Stimulated activated CD8-positive, alpha-beta memory T cell treated with anti-CD3 and anti-CD28 coated beads, Interleukin-4, amount 100 ng/mL, for 1 hour (primary cell): ENCODE data around the gene UGT1A9.

Experiments
- DNase-seq, 2 donors: peaks; one replicate each; pipeline ENCODE4 v3.0.0-alpha.2; 2020; ENCODE audit warnings: low read depth in 2 of 2, low spot score in 1 of 2

Gene UGT1A9

DNA sequence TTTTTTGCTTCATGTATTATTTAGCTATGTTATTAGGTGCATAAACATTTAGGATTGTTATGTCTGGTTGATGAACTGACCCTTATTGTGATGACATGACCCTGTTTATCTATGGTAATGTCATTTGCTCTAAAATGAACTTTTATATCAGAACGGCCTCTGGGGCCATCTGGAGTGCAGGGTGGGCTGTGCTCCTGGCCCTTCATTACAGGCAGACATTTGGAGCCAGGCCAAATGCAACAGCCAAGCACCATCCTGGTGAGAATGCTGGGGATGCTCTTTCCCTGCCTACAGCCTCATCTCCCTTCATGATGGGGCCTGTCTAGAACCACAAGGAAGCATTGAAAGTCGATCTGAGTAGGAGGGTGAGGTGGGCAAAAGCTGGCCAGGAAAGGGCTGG, 144.6 kb downstream of the UGT1A9 start:
- no peak for DNase-seq

DNA sequence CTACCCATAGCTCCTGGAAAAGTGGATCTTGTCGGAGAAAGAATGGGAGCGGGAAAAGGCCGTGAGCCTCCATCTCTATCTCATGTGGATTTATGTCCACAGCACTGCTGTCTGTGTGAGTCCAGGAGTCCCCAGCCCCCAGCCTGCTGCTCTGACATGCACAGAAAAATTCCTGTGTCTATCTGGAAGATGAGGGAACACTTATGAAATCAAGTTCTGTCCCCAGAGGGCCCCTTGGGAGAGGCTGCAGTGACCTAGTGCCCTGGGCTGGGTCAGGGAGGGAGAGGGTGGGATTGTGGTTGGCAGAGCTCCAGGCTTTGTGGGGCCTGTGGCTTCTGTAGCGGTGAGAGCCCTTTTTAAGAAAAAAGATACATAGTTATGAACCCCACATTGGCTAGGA, 145.1 kb downstream of the UGT1A9 start:
- no peak for DNase-seq

DNA sequence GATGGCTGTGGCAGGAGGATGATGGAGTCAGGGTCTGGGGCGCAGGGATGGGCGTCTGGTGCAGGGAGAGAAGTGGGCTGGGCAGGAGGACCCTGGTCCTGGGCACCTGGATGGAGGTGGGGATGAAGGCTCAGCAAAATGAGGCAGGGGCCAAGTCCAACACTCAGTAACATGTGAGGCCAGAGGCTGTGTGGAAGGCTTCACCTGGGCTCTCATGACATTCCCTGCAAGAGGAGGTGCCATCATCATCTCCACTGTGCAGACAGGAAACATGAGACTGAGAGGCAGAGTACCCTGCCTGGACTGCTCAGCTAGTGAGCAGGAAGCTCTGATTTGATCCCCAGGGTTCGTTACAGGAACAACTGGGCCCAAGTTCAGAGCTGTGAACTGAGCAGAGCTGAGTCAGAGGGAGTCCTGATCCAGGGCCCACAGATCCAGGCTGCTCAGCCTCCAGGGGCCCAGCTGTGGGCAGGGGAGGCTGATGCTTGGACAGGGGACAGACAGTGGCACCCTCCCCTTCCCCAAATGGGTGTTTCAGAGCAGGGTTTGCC, 145.7 kb downstream of the UGT1A9 start:
- no peak for DNase-seq

DNA sequence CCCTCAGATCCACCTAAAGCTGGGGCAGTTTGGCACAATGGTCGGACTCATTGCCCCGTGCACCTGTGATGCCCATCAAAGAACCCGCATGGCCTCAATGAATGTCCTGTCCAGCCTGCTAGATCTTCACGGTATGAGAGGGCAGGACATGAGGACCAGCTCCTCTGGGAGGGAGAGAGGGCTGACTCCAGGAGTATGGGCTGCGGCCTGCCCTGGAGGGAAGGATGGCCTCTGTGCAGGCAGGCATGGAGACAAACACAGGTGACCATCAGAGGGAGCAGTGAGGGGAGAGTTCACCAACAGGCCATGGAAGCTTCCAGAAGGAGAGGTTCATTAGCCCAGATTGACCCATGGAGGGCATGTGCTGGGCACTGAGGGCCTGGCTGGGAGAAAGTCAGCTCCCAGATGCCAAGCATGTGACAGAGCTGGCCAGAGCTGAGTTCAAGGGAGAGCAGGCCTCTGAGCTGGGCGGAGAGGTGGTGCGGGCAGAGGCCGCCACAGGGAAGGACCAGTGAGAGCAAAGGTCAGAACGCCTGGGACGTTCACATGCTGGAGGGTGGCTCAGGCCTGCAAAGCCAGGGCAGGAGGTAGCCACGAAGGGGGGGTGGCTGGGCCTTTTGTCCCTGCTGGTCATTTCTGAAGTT, 146.4 kb downstream of the UGT1A9 start:
- DNase-seq: no peak

DNA sequence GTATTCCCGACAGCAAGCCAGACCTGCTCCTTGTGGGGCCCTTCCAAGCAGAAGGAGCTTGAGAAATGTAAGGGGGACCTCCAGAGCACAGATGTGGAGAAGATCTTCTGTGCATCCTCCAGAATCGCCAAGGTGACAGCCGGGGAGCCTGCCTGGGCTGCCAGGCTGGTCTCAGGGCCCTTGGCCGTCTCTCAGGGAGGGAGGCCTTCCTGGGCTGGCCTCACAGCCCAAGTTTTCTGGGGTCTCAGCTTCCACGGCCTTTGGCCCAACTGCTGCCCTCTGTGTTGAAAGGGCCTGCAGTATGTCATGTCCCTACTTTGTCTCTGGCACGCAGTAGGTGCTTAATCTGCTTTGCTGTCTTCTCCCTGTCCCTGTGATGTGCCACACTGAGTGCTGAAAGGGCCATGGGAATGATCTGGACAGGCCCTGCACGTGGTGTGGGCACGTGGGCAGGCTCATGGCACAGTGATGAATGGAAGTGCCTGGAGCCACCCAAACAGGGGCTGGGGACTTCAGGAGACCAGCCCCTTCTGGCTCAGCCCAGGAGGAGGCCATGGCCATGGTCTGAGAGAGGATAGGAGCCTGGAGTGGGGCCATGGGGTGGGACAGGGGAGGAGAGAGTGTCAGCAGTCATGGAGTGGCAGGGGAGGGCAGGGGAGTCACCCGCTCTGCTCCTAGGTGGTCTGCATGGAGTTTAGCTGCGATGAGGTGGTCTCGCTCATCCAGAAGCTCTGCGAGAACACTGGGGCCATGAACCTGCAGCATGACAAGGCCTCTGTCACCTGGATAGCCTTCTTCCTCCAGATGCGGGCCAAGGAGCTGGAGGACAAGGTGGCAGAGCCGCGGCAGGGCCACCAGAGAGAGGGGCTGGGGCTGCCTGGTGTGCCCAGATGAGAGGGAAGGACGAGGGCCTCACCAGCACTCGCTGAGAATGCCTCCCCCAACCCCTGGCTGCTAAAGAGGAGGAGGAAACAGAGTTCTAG, 147.2 kb downstream of the UGT1A9 start:
- no peak for DNase-seq

DNA sequence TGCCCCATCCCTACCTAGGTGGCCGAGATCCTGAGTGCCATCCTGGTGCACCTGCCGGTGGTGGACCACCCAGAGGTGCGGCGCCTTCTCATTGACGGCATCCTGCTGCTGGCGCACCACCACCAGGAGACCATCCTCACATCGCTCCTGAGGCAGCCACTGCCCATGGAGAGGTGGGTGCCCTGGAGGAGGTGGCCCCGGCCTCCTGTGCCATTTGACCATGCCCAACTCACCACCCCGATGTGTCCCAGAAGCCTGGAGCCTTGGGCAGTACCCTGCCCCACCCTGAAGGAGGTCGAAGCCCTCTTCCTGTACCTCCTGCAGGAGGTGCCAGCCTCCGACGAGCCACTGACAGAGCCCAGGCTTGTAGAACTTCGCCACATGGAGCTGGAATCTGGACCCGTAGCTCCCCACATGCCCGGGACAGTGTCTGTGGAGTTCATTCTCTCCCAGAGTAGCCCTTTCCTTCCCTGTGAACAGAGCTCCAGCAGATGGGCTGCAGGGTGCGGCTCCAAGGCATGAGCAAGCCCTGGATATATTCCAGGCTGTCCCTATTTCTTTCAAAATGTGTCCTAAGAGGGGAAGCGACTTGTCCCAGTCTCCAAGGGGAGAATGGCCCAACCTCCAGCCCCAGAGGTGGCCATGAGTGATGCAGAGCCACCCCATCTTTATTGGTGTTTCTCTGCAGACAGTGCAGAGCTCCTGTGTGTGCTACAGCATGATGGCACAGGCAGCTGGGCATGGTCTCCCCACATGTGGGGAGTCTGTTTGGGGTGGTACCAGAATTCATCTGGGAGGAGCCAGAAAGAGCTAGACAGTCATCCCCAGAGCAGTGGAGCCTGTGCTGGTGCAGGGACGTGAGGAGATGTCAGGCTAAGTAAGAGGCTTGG, 148.4 kb downstream of the UGT1A9 start:
- DNase-seq: no peak

DNA sequence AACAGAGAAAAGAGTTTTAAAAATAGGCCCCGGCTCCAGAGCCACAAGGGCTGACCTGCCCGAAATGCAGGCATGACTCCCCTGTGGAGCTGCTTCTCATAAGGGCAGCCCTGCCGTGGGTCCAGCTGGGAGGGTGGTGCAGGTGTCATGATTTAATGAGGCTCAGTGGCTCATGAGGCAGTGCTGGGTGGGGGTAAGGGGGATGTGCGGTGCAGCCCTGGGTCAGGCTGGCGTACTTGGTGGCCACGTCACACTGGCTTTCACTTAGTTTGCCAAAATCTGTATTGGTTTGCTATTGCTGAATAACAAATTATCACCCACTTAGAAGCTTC, 149.0 kb downstream of the UGT1A9 start:
- no peak for DNase-seq

DNA sequence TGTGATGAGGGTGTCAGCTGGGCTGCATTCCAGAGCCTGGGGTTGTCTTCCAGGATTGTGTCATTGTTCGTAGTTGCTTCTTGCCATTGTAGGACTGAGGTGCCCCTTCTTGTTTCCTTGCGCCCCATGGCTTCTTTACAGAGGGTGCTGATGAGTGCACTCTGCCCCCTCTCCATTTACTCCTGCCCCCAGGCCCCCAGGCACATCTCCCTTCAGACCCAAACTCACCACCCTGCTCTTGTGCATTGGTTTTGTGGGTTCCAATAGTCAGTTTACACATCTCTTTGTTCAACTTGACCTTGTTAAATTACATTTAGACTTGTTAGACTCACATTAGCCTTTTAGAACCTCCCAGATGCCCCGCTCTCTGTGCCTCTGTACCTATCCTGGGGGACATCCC, 149.5 kb downstream of the UGT1A9 start:
- no peak for DNase-seq

DNA sequence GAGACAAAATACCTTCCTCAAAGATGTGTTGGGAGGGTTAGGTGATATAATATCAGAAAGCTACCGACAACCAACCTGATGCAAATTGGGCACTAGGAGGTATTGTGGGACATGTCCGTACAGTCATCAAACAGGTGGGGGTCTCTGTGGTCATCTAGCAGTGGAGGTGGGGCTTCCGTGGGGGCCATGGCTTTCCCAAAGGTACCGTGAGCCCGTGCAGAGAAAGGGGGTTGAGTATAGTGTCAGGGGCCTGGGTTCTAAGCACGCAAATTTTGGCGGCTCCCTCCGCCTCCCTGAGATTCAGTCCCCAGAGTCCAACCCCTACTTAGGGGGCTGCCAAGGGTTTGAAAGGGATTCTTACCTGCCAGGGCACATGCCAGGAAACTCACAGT, 150.0 kb downstream of the UGT1A9 start:
- DNase-seq: no peak

DNA sequence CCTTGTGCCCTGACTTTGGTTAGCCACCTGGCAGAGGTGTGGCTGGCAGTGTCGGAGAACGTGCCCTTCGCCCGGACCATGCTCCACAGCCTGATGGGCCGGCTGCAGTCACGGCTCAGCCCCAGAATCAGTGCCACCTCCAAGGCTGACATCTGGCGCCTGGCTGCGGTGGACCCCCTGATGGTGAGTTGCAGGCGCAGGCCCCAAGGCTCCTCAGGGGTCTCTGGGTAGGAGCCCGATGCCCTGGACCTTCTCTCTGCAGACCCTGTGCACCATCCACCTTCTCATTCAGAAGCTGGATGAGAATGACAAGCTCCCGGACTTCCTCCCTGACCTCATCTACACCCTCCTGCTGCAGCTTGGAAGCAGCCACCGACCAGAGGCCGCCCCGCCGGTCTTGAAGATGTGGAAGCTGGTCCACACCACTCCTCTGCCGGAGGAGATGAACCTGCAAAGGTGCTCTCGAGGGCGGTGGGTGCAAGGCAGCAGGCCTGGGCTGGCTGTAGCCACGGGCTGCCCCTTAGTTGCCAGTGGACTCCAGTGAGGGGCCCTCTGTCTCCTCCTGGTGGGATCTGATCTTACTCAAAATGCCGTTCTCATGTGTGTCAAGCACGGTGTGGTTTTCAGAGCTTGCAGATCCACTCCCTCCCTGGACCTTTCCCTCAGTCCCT, 150.5 kb downstream of the UGT1A9 start:
- no peak for DNase-seq
